T-helper 1 cell treated with Interleukin-12 subunit alpha and Interleukin-12 subunit beta and Interleukin-4 antibody, amounts not matched to agents 30 μg/mL and 1 μg/mL, for 36 hours (primary cell): ENCODE measurements around the gene TMED4.
A peak's percentile ranks its signal among the peaks of the same experiment; 100 is the strongest.

ENCODE experiments used
- H3K27ac Mint-ChIP-seq: one replicate; pipeline ENCODE4 v1.8.0; 2021; ENCODE audit warnings: mild to moderate bottlenecking, mixed read lengths
- H3K27me3 Mint-ChIP-seq: one replicate; pipeline ENCODE4 v1.8.0; 2021; ENCODE audit warnings: low read depth, mixed read lengths
- H3K36me3 Mint-ChIP-seq: one replicate; pipeline ENCODE4 v1.8.0; 2021; ENCODE audit warnings: low read depth, mixed read lengths
- H3K4me1 Mint-ChIP-seq: one replicate; pipeline ENCODE4 v1.8.0; 2021; ENCODE audit warnings: low read depth, mixed read lengths
- H3K4me3 Mint-ChIP-seq: one replicate; pipeline ENCODE4 v1.8.0; 2021; ENCODE audit warnings: mild to moderate bottlenecking, moderate library complexity, mixed read lengths
- H3K9me3 Mint-ChIP-seq: one replicate; pipeline ENCODE4 v1.8.0; 2021; ENCODE audit warnings: mixed read lengths

The TMED4 gene

GRCh38 chr7:44581879-44582603, at the start of gene TMED4:
Gene TMED4, minus strand, starts transcription at chr7:44582231. Its CDS starts 25 bp downstream, at chr7:44582206.
- H3K36me3 Mint-ChIP-seq = peaks cover 24% of the 10 kb centered on the region
- peak within 1 kb of the TSS; percentile 87 for H3K27ac Mint-ChIP-seq
- H3K9me3 Mint-ChIP-seq = no peaks in the 10 kb centered on the region

GRCh38 chr7:44631458-44632115, 49.6 kb upstream of the TMED4 start:
- Mint-ChIP-seq H3K9me3 (no peaks in the 10 kb centered on the region), H3K27ac (peak overlapping the region; percentile 95), H3K36me3 (peaks cover 36% of the 10 kb centered on the region), H3K4me3 (peak overlapping the region; percentile 70), H3K4me1 (peaks cover 58% of the 10 kb centered on the region), H3K27me3 (no peaks in the 10 kb centered on the region)

More at GRCh38 chr7:44581879-44582603, at the start of gene TMED4:
- Mint-ChIP-seq H3K4me3 (peak within 1 kb of the TSS; percentile 92), H3K4me1 (peaks cover 28% of the 10 kb centered on the region), H3K27me3 (no peaks in the 10 kb centered on the region)

GRCh38 chr7:44630792-44631457, 48.9 kb upstream of the TMED4 start:
- no peak overlapping the region for H3K4me3 Mint-ChIP-seq
- peaks cover 57% of the 10 kb centered on the region for H3K4me1 Mint-ChIP-seq
- H3K27ac Mint-ChIP-seq = peak overlapping the region; percentile 95
- H3K9me3 Mint-ChIP-seq = no peaks in the 10 kb centered on the region
- H3K36me3 Mint-ChIP-seq = peaks cover 38% of the 10 kb centered on the region
- H3K27me3 Mint-ChIP-seq = no peaks in the 10 kb centered on the region

- Mint-ChIP-seq H3K9me3 (no peaks in the 10 kb centered on the region), H3K4me3 (no peak overlapping the region), H3K36me3 (peaks cover 40% of the 10 kb centered on the region), H3K27me3 (no peaks in the 10 kb centered on the region), H3K4me1 (peaks cover 58% of the 10 kb centered on the region), H3K27ac (peak overlapping the region; percentile 62)
Observed at GRCh38 chr7:44629829-44630522, 47.9 kb upstream of the TMED4 start.

- no peak overlapping the region for H3K4me3 Mint-ChIP-seq
- peaks cover 64% of the 10 kb centered on the region for H3K4me1 Mint-ChIP-seq
- no peaks in the 10 kb centered on the region for H3K9me3 Mint-ChIP-seq
- H3K36me3 Mint-ChIP-seq = peaks cover 41% of the 10 kb centered on the region
- H3K27me3 Mint-ChIP-seq = no peaks in the 10 kb centered on the region
- H3K27ac Mint-ChIP-seq = no peak overlapping the region
Observed at GRCh38 chr7:44626620-44627019, 44.6 kb upstream of the TMED4 start.

- no peak overlapping the region for H3K4me3 Mint-ChIP-seq
Observed at GRCh38 chr7:44625526-44626471, 43.8 kb upstream of the TMED4 start.

GRCh38 chr7:44624318-44624717, 42.3 kb upstream of the TMED4 start:
- Mint-ChIP-seq H3K27me3 (no peaks in the 10 kb centered on the region), H3K4me1 (peaks cover 58% of the 10 kb centered on the region), H3K9me3 (no peaks in the 10 kb centered on the region), H3K36me3 (peaks cover 36% of the 10 kb centered on the region), H3K4me3 (peak overlapping the region; percentile 64), H3K27ac (peak overlapping the region; percentile 94)

More at GRCh38 chr7:44625526-44626471, 43.8 kb upstream of the TMED4 start:
- H3K4me1 Mint-ChIP-seq = peaks cover 61% of the 10 kb centered on the region
- peaks cover 44% of the 10 kb centered on the region for H3K36me3 Mint-ChIP-seq
- H3K9me3 Mint-ChIP-seq = no peaks in the 10 kb centered on the region
- peak overlapping the region; percentile 62 for H3K27ac Mint-ChIP-seq
- no peaks in the 10 kb centered on the region for H3K27me3 Mint-ChIP-seq

- Mint-ChIP-seq H3K27ac (peak overlapping the region; percentile 94), H3K9me3 (no peaks in the 10 kb centered on the region), H3K4me1 (peaks cover 70% of the 10 kb centered on the region), H3K27me3 (no peaks in the 10 kb centered on the region), H3K36me3 (peaks cover 39% of the 10 kb centered on the region), H3K4me3 (peak overlapping the region; percentile 78)
Observed at GRCh38 chr7:44622342-44623151, 40.5 kb upstream of the TMED4 start.

- Mint-ChIP-seq H3K4me1 (peaks cover 77% of the 10 kb centered on the region), H3K27ac (no peak overlapping the region), H3K9me3 (no peaks in the 10 kb centered on the region), H3K4me3 (no peak overlapping the region), H3K27me3 (no peaks in the 10 kb centered on the region), H3K36me3 (peaks cover 39% of the 10 kb centered on the region)
Observed at GRCh38 chr7:44621750-44622103, 39.7 kb upstream of the TMED4 start.

GRCh38 chr7:44621034-44621749, 39.2 kb upstream of the TMED4 start:
- H3K27ac Mint-ChIP-seq = peak overlapping the region; percentile 20
- H3K4me3 Mint-ChIP-seq = no peak overlapping the region
- no peaks in the 10 kb centered on the region for H3K27me3 Mint-ChIP-seq
- H3K36me3 Mint-ChIP-seq = peaks cover 36% of the 10 kb centered on the region
- H3K4me1 Mint-ChIP-seq = peaks cover 75% of the 10 kb centered on the region
- H3K9me3 Mint-ChIP-seq = no peaks in the 10 kb centered on the region

- Mint-ChIP-seq H3K27ac (peak overlapping the region; percentile 87), H3K4me1 (peaks cover 69% of the 10 kb centered on the region), H3K4me3 (peak overlapping the region; percentile 32), H3K27me3 (no peaks in the 10 kb centered on the region), H3K9me3 (no peaks in the 10 kb centered on the region), H3K36me3 (peaks cover 28% of the 10 kb centered on the region)
Observed at GRCh38 chr7:44618753-44619152, 36.7 kb upstream of the TMED4 start.

- H3K9me3 Mint-ChIP-seq = no peaks in the 10 kb centered on the region
- H3K36me3 Mint-ChIP-seq = peaks cover 27% of the 10 kb centered on the region
- H3K4me1 Mint-ChIP-seq = peaks cover 66% of the 10 kb centered on the region
- peak overlapping the region; percentile 26 for H3K4me3 Mint-ChIP-seq
- H3K27me3 Mint-ChIP-seq = no peaks in the 10 kb centered on the region
- peak overlapping the region; percentile 87 for H3K27ac Mint-ChIP-seq
Observed at GRCh38 chr7:44618045-44618444, 36.0 kb upstream of the TMED4 start.
